Neural progenitor cell (in vitro differentiated cells): ENCODE measurements around the gene NAB2. TPM values are rescaled to one million over a fixed set of nuclear protein-coding genes. Genes with fewer than 3 reads are reported as not detected.

Source experiments
- DNase-seq: peaks from one replicate; pipeline ENCODE4 v3.0.0-alpha.2; 2016; ENCODE audit warnings: low spot score
- H2AFZ ChIP-seq: fragments of 200-600 bp; sonication (generic); replicated peaks from 2 replicates; pipeline ENCODE4 v1.6.1; 2016; ENCODE audit warnings: antibody characterized with exemption
- H3F3A ChIP-seq: fragments of 200-600 bp; sonication (generic); 2 replicates; pipeline ENCODE4 v1.6.1; 2016; ENCODE audit warnings: antibody characterized with exemption, low read depth
- H3K27ac ChIP-seq: fragments of 200-600 bp; sonication (generic); 2 replicates; pipeline ENCODE4 v1.5.1; 2016; ENCODE audit warnings: mild to moderate bottlenecking
- H3K27me3 ChIP-seq: fragments of 200-600 bp; sonication (generic); 2 replicates; pipeline ENCODE4 v1.6.1; 2016; ENCODE audit warnings: mild to moderate bottlenecking, moderate library complexity
- H3K36me3 ChIP-seq: fragments of 200-600 bp; sonication (generic); 2 replicates; pipeline ENCODE4 v1.5.1; 2016
- H3K4me1 ChIP-seq: fragments of 200-600 bp; sonication (generic); 2 replicates; pipeline ENCODE4 v1.6.1; 2016; ENCODE audit warnings: mixed run types
- H3K4me2 ChIP-seq: fragments of 200-600 bp; sonication (generic); 2 replicates; pipeline ENCODE4 v1.6.1; 2016
- H3K4me3 ChIP-seq: fragments of 200-600 bp; sonication (generic); 2 replicates; pipeline ENCODE4 v1.5.1; 2016
- H3K79me2 ChIP-seq: fragments of 200-600 bp; sonication (generic); 2 replicates; pipeline ENCODE4 v1.6.1; 2016; ENCODE audit warnings: low read depth
- H3K9ac ChIP-seq: fragments of 200-600 bp; sonication (generic); 2 replicates; pipeline ENCODE4 v1.6.1; 2016
- H3K9me3 ChIP-seq: fragments of 200-600 bp; sonication (generic); 2 replicates; pipeline ENCODE4 v1.5.1; 2016; ENCODE audit warnings: low read depth
- H4K20me1 ChIP-seq: fragments of 200-600 bp; sonication (generic); 2 replicates; pipeline ENCODE4 v1.6.1; 2016; ENCODE audit warnings: low read depth
- H3K27ac Mint-ChIP-seq: 3 replicates; pipeline ENCODE4 v1.8.0; 2021; ENCODE audit warnings: mixed read lengths
- H3K27me3 Mint-ChIP-seq: 2 replicates; pipeline ENCODE4 v1.8.0; 2022; ENCODE audit warnings: low read depth, mild to moderate bottlenecking, inconsistent platforms, moderate library complexity, mixed read lengths; ENCODE audit not compliant: insufficient read depth
- H3K36me3 Mint-ChIP-seq: 3 replicates; pipeline ENCODE4 v1.8.0; 2021; ENCODE audit warnings: mixed read lengths
- H3K4me1 Mint-ChIP-seq: 3 replicates; pipeline ENCODE4 v1.8.0; 2021; ENCODE audit warnings: mixed read lengths
- H3K4me3 Mint-ChIP-seq: 3 replicates; pipeline ENCODE4 v1.8.0; 2021; ENCODE audit warnings: mild to moderate bottlenecking, moderate library complexity, mixed read lengths
- H3K9me3 Mint-ChIP-seq: 3 replicates; pipeline ENCODE4 v1.8.0; 2020; ENCODE audit warnings: mixed read lengths
- CTCF ChIP-seq: fragments of 200-600 bp; sonication (generic); IDR thresholded peaks from 2 replicates; pipeline ENCODE4 v1.5.1; 2017; ENCODE audit warnings: antibody characterized with exemption, mild to moderate bottlenecking
- EZH2 ChIP-seq: fragments of 200-600 bp; sonication (generic); IDR thresholded peaks from 2 replicates; pipeline ENCODE4 v1.6.1; 2017; ENCODE audit warnings: antibody characterized with exemption, mild to moderate bottlenecking, moderate library complexity
- EZH2phosphoT487 ChIP-seq: fragments of 200-600 bp; sonication (generic); IDR thresholded peaks from 2 replicates; pipeline ENCODE4 v1.6.1; 2017; ENCODE audit warnings: antibody characterized with exemption
- total RNA-seq: library from RNA; depleted of rRNA; stranded (reverse); fragments of >200 nt; gene quantifications from 2 replicates; pipeline ENCODE4 v1.2.3, GENCODE V29; 2015; ENCODE audit warnings: low replicate concordance

The NAB2 gene
- total RNA-seq, 1 donor from 2014 or later: 19.8 TPM

DNA sequence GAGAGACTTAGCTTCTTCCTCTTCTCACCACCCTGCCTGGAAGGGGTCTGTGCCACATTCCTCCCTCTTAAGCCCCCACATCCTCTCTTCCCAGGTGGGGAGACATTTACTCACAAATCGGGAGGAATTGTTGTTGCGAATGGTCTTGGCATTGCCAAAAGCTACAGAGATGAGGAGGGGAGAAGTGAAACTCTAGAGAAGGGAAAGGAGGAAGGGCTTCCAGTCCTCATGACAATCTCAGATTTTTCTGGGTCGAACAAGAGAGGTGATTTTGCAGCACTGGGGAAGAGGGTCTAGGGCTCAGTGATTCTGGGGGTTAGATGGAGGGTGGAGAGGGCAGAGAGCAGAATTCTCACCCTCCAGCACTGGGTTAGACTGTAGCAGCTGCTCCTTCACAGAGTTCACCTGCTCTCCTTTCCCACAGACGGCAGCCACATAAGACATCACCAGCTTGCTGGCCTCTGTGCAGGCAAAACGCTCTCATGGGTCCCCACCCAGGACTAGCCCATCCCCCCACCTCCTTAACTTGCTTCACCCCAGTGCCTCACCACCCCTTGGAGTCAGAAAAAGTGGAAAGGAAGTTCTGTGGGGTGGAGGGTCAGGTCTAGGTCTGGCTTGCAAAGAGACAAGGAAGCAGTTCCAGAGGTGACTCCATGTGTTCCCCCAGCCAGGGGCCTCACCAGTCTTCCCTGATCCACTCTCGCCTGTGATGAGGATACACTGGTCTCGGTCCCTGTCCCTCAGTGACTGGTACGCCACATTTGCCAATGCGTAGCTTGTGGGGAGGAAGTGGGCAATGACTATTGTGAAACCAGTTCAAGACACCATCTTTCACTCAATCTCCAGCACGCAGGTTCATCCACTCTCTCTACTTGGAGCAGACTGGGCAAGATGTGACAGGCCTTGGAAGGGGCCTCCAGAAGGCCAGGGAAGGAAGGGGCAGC, 41.7 kb upstream of the NAB2 start:
- Histone ChIP-seq H3K36me3 (no peaks in the 10 kb centered on the region), H3K79me2 (no peaks in the 10 kb centered on the region), H4K20me1 (no peaks in the 10 kb centered on the region), H3K4me1 (no peaks in the 10 kb centered on the region), H3K4me3 (no peak overlapping the region), H3K27me3 (no peaks in the 10 kb centered on the region), H3K4me2 (no peak overlapping the region), H3K27ac (no peak overlapping the region), H3K9ac (no peak overlapping the region), H2AFZ (no peak overlapping the region), H3K9me3 (no peaks in the 10 kb centered on the region), H3F3A (peaks cover 8% of the 10 kb centered on the region)
- TF ChIP-seq CTCF: no peak
- TF ChIP-seq EZH2: no peak
- no peak for TF ChIP-seq EZH2phosphoT487
- Mint-ChIP-seq H3K4me3 (peak overlapping the region; percentile 41), H3K27me3 (peaks cover 19% of the 10 kb centered on the region), H3K27ac (no peak overlapping the region), H3K9me3 (no peaks in the 10 kb centered on the region), H3K4me1 (no peaks in the 10 kb centered on the region), H3K36me3 (no peaks in the 10 kb centered on the region)
- no peak for DNase-seq

DNA sequence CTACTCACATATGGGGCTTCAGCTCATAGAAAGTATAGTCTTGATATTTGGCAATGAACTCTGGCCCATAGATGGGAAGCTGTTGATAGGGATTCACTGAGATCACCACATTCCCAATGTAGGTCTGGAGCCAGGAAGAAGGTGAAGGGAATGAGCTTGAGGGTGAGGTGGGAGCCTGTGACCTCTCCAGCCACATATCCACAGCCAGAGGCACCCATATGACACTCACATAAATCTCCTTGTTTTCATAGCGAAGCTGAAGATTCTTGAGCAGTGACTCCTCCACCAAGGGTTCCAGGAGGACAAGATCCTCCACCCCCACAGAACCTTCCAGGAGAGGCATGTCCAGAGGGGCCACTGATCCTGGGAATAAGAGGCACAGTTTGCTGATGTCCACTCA, 40.9 kb upstream of the NAB2 start:
- H3K4me1 ChIP-seq: no peaks in the 10 kb centered on the region
- no peak for TF ChIP-seq CTCF
- no peak for TF ChIP-seq EZH2
- TF ChIP-seq EZH2phosphoT487: no peak
- H3K36me3 ChIP-seq: no peaks in the 10 kb centered on the region
- H3K4me3 ChIP-seq: no peak overlapping the region
- no peaks in the 10 kb centered on the region for H4K20me1 ChIP-seq
- H3K27me3 ChIP-seq: no peaks in the 10 kb centered on the region
- Mint-ChIP-seq H3K27me3 (peaks cover 19% of the 10 kb centered on the region), H3K27ac (no peak overlapping the region), H3K36me3 (no peaks in the 10 kb centered on the region), H3K9me3 (no peaks in the 10 kb centered on the region), H3K4me1 (no peaks in the 10 kb centered on the region), H3K4me3 (no peak overlapping the region)
- no peaks in the 10 kb centered on the region for H3K9me3 ChIP-seq
- H3F3A ChIP-seq: peaks cover 8% of the 10 kb centered on the region
- no peak overlapping the region for H3K9ac ChIP-seq
- H3K27ac ChIP-seq: no peak overlapping the region
- H3K79me2 ChIP-seq: no peaks in the 10 kb centered on the region
- no peak overlapping the region for H3K4me2 ChIP-seq
- no peak overlapping the region for H2AFZ ChIP-seq
- DNase-seq: no peak

- H3K4me2 ChIP-seq: no peak overlapping the region
- no peak overlapping the region for H3K27ac Mint-ChIP-seq
- H3K27me3 ChIP-seq: no peaks in the 10 kb centered on the region
These were observed 40.3 kb upstream of the NAB2 start for GRCh38 chr12:57048423-57049118.

More at GRCh38 chr12:57048423-57049118, 40.3 kb upstream of the NAB2 start:
- Mint-ChIP-seq H3K9me3 (no peaks in the 10 kb centered on the region), H3K4me3 (no peak overlapping the region), H3K4me1 (no peaks in the 10 kb centered on the region), H3K27me3 (peaks cover 14% of the 10 kb centered on the region), H3K36me3 (no peaks in the 10 kb centered on the region)
- H3K79me2 ChIP-seq: no peaks in the 10 kb centered on the region
- DNase-seq: no peak
- no peaks in the 10 kb centered on the region for H3K4me1 ChIP-seq
- TF ChIP-seq EZH2phosphoT487 (no peak), CTCF (no peak), EZH2 (no peak)
- H2AFZ ChIP-seq: no peak overlapping the region
- H3K4me3 ChIP-seq: no peak overlapping the region
- no peaks in the 10 kb centered on the region for H3K36me3 ChIP-seq
- H4K20me1 ChIP-seq: no peaks in the 10 kb centered on the region
- H3F3A ChIP-seq: peaks cover 8% of the 10 kb centered on the region
- H3K9me3 ChIP-seq: no peaks in the 10 kb centered on the region
- H3K9ac ChIP-seq: no peak overlapping the region
- H3K27ac ChIP-seq: no peak overlapping the region
